ENCODE results near the gene ADGRG4. TPM values are rescaled to one million over a fixed set of nuclear protein-coding genes. Genes with fewer than 3 reads are reported as not detected.

The ADGRG4 gene
- total RNA-seq, 3 donors from 2014 or later (not counting 1 experiment from before 2014, with no cell fraction given): not detected

GRCh38 chrX:136353526-136354093 lies 52.8 kb downstream of the ADGRG4 start:
- no peak for ATAC-seq
- 85% methylated on average over 4 of the region's 4 CpGs for WGBS (ENCODE audit: insufficient coverage)
- intact Hi-C loops (cut with micrococcal nuclease): no loop called here

GRCh38 chrX:136354201-136354600 lies 53.4 kb downstream of the ADGRG4 start:
- Mint-ChIP-seq H3K36me3 (no peaks in the 10 kb centered on the region), H3K27me3 (ENCODE audit: low read depth in 2 of 2) (peaks cover 7 to 27% of the 10 kb centered on the region in 2 donors), H3K9me3 (no peaks in the 10 kb centered on the region), H3K27ac (no peak overlapping the region), H3K4me3 (no peak overlapping the region), H3K4me1 (no peaks in the 10 kb centered on the region)
- DNase-seq (peak in 1 of 2 donors; percentile 1), ATAC-seq (no peak)
- Histone ChIP-seq H3K9me3 (ENCODE audit: control insufficient read depth, insufficient read depth, low read length) (no peaks in the 10 kb centered on the region), H3K36me3 (ENCODE audit: control insufficient read depth, insufficient read depth, low read length) (no peaks in the 10 kb centered on the region), H3K27ac (ENCODE audit: low read length) (no peak overlapping the region), H3K27me3 (ENCODE audit: control insufficient read depth, insufficient read depth, low read length) (no peaks in the 10 kb centered on the region), H3K4me1 (ENCODE audit: control insufficient read depth, insufficient read depth, low read length) (no peaks in the 10 kb centered on the region), H3K4me3 (ENCODE audit: low read length) (no peak overlapping the region)
- no peak for TF ChIP-seq CTCF (IDR thresholded peaks at IDR 0.05)
- WGBS (ENCODE audit: insufficient coverage): 64% methylated on average over 3 of the region's 4 CpGs
- intact Hi-C loops (cut with micrococcal nuclease): no loop called here

More at GRCh38 chrX:136353526-136354093, 52.8 kb downstream of the ADGRG4 start:
- Histone ChIP-seq H3K36me3 (ENCODE audit: control insufficient read depth, insufficient read depth, low read length) (no peaks in the 10 kb centered on the region), H3K9me3 (ENCODE audit: control insufficient read depth, insufficient read depth, low read length) (no peaks in the 10 kb centered on the region), H3K27ac (ENCODE audit: low read length) (no peak overlapping the region), H3K4me1 (ENCODE audit: control insufficient read depth, insufficient read depth, low read length) (no peaks in the 10 kb centered on the region), H3K27me3 (ENCODE audit: control insufficient read depth, insufficient read depth, low read length) (no peaks in the 10 kb centered on the region), H3K4me3 (ENCODE audit: low read length) (no peak overlapping the region)
- no peak for TF ChIP-seq CTCF (IDR thresholded peaks at IDR 0.05)
- no peaks in the 10 kb centered on the region for H3K4me1 Mint-ChIP-seq
- H3K4me3 Mint-ChIP-seq: no peak overlapping the region
- DNase-seq: no peak
- no peaks in the 10 kb centered on the region for H3K36me3 Mint-ChIP-seq
- H3K27me3 Mint-ChIP-seq (ENCODE audit: low read depth in 2 of 2): peaks cover 6 to 27% of the 10 kb centered on the region in 2 donors
- H3K9me3 Mint-ChIP-seq: no peaks in the 10 kb centered on the region
- no peak overlapping the region for H3K27ac Mint-ChIP-seq

DNA sequence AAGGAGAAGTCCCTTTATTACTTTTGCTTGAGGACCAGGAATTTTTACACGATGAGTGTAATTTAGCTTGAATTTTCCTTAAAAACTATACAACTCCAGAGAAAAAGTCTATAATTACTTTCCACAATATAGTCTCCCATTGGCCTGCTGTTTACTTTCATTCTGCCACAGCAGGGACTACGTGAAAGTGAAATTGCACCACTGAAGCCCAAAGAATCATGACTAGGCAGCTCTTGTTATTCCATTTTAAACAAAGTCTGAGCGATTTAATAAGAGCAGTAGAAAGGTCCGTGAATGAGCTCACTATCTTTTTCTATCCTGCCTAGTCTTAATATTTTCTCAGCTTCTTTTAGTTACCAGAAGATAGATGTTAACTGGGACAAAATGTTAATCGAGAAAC lies 68.6 kb downstream of the ADGRG4 start:
- ATAC-seq: no peak
- no peak for DNase-seq
- Histone ChIP-seq H3K27ac (ENCODE audit: low read length) (no peak overlapping the region), H3K36me3 (ENCODE audit: control insufficient read depth, insufficient read depth, low read length) (no peaks in the 10 kb centered on the region), H3K9me3 (ENCODE audit: control insufficient read depth, insufficient read depth, low read length) (no peaks in the 10 kb centered on the region), H3K27me3 (ENCODE audit: control insufficient read depth, insufficient read depth, low read length) (no peaks in the 10 kb centered on the region), H3K4me1 (ENCODE audit: control insufficient read depth, insufficient read depth, low read length) (no peaks in the 10 kb centered on the region), H3K4me3 (ENCODE audit: low read length) (no peak overlapping the region)
- Mint-ChIP-seq H3K4me3 (no peak overlapping the region), H3K27ac (no peak overlapping the region), H3K27me3 (ENCODE audit: low read depth in 2 of 2) (peaks cover 11 to 30% of the 10 kb centered on the region in 2 donors), H3K4me1 (no peaks in the 10 kb centered on the region), H3K9me3 (no peaks in the 10 kb centered on the region), H3K36me3 (no peaks in the 10 kb centered on the region)
- 63% methylated on average over 4 of the region's 5 CpGs for WGBS (ENCODE audit: insufficient coverage)
- TF ChIP-seq CTCF (IDR thresholded peaks at IDR 0.05): no peak
- intact Hi-C loops (cut with micrococcal nuclease): no loop called here

GRCh38 chrX:136376713-136377112 lies 76.0 kb downstream of the ADGRG4 start:
- Mint-ChIP-seq H3K4me1 (no peaks in the 10 kb centered on the region), H3K9me3 (no peaks in the 10 kb centered on the region), H3K27me3 (ENCODE audit: low read depth in 2 of 2) (peaks cover 5 to 26% of the 10 kb centered on the region in 2 donors), H3K4me3 (no peak overlapping the region), H3K27ac (no peak overlapping the region), H3K36me3 (no peaks in the 10 kb centered on the region)
- Histone ChIP-seq H3K4me3 (ENCODE audit: low read length) (no peak overlapping the region), H3K27ac (ENCODE audit: low read length) (no peak overlapping the region), H3K4me1 (ENCODE audit: control insufficient read depth, insufficient read depth, low read length) (no peaks in the 10 kb centered on the region), H3K27me3 (ENCODE audit: control insufficient read depth, insufficient read depth, low read length) (no peaks in the 10 kb centered on the region), H3K36me3 (ENCODE audit: control insufficient read depth, insufficient read depth, low read length) (no peaks in the 10 kb centered on the region), H3K9me3 (ENCODE audit: control insufficient read depth, insufficient read depth, low read length) (no peaks in the 10 kb centered on the region)
- intact Hi-C loops (cut with micrococcal nuclease): no loop called here
- no peak for TF ChIP-seq CTCF (IDR thresholded peaks at IDR 0.05)
- ATAC-seq (no peak), DNase-seq (no peak)
- WGBS (ENCODE audit: insufficient coverage): 86% methylated on average over 4 of the region's 5 CpGs
